Right lobe of liver (tissue), 4 donors: ENCODE results near the gene LSS.

Experiments used
- POLR2A ChIP-seq: fragments of 450-650 bp; IDR thresholded peaks from one replicate; pipeline ENCODE4 v1.6.1; 2017; ENCODE audit warnings: antibody characterized with exemption, mild to moderate bottlenecking
- TF ChIP-seq, protein P1 (sequence below), 4 donors: fragments of 200-600 bp in 3 of 4; fragments of 450-650 bp in 1 of 4; IDR thresholded peaks; one replicate each; pipeline versions ENCODE4 v1.5.1 to v1.8.0; 2016 to 2022; ENCODE audit warnings: antibody characterized with exemption in 4 of 4, mild to moderate bottlenecking in 2 of 4
- donor health status: DM: no; HTN: no; CAD: no.
- donor health status: DM: no; HTN: no; CAD: no.
- donor health status: DM: no; HTN: yes; CAD: no.

GRCh38 chr21:46151261-46151988, 77.1 kb downstream of the LSS start:
- TF ChIP-seq, protein P1, sequence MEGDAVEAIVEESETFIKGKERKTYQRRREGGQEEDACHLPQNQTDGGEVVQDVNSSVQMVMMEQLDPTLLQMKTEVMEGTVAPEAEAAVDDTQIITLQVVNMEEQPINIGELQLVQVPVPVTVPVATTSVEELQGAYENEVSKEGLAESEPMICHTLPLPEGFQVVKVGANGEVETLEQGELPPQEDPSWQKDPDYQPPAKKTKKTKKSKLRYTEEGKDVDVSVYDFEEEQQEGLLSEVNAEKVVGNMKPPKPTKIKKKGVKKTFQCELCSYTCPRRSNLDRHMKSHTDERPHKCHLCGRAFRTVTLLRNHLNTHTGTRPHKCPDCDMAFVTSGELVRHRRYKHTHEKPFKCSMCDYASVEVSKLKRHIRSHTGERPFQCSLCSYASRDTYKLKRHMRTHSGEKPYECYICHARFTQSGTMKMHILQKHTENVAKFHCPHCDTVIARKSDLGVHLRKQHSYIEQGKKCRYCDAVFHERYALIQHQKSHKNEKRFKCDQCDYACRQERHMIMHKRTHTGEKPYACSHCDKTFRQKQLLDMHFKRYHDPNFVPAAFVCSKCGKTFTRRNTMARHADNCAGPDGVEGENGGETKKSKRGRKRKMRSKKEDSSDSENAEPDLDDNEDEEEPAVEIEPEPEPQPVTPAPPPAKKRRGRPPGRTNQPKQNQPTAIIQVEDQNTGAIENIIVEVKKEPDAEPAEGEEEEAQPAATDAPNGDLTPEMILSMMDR (IDR thresholded peaks at IDR 0.05): no peak
- no peak for TF ChIP-seq POLR2A
